Measurements from ENCODE around the gene UBR2. TPM values are rescaled to one million over a fixed set of nuclear protein-coding genes. Genes with fewer than 3 reads are reported as not detected.
"Not testable (repeated sequence)": the region's sequence is repeated elsewhere in the genome, so short reads cannot be mapped to it uniquely, and the experiment has no call there.

UBR2 gene
- total RNA-seq, 1 donor from 2014 or later: 20.9 TPM

DNA sequence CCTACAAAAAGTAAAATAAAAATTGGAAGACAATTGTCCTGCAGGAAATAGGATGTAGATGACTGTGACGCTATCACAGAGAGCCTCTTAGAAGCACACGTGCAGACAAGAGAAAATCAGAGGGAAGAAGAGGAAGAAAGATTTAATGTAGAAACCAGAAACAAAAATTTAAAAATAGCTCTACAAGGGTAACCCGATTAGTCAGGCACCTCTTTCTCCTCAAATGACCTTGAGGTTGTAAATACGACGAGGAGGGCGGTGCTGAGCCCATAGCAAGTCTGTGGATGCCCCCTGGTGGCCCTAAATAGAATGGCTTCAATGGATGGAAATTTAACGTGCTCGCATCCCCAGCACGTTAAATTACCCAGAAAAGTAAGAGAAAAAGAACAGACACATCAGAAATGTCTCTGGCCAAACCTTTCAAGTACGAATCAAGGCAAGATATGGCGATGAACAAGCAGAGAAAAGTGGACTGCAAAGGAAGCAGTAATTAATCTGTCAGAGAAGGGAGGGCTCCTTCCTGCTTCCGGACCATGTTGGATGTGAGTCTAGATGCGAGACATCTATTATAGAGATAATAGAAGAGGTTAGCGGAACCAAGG, 162.8 kb downstream of the UBR2 start:
- H3K27me3 Mint-ChIP-seq (ENCODE audit: low read depth): no peaks in the 10 kb centered on the region
- peak overlapping the region; percentile 33 for H3K4me3 Mint-ChIP-seq (ENCODE audit: unreplicated experiment)
- peaks cover 7% of the 10 kb centered on the region for H3K4me1 Mint-ChIP-seq (ENCODE audit: low read depth)
- TF ChIP-seq CTCF (IDR thresholded peaks at IDR 0.05): peak; percentile 98
- H3K36me3 Mint-ChIP-seq (ENCODE audit: low read depth): no peaks in the 10 kb centered on the region
- peak; percentile 22 for DNase-seq (ENCODE audit: low spot score)
- H3K27ac Mint-ChIP-seq (ENCODE audit: unreplicated experiment): no peak overlapping the region
- no peaks in the 10 kb centered on the region for H3K9me3 Mint-ChIP-seq (ENCODE audit: low read depth)

DNA sequence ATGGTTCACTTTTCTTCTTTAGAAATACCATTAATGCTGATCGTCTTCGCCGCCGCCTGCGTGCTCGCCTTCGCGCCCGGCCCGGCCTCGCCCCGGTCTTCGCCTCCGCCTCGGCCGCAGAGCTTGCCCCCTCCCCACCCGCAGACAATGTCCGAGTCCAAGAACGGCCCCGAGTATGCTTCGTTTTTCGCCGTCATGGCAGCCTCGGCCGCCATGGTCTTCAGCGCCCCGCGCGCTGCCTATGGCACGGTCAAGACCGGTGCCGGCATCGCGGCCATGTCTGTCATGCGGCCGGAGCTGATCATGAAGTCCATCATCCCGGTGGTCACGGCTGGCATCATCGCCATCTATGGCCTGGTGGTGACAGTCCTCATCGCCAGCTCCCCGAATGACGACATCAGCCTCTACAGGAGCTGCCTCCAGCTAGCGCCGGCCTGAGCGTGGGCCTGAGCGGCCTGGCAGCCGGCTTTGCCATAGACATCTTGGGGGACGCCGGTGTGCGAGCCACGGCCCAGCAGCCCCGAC, 163.3 kb downstream of the UBR2 start:
- no peak overlapping the region for H3K4me3 Mint-ChIP-seq (ENCODE audit: unreplicated experiment)
- no peaks in the 10 kb centered on the region for H3K27me3 Mint-ChIP-seq (ENCODE audit: low read depth)
- H3K36me3 Mint-ChIP-seq (ENCODE audit: low read depth): no peaks in the 10 kb centered on the region
- H3K27ac Mint-ChIP-seq (ENCODE audit: unreplicated experiment): no peak overlapping the region
- DNase-seq (ENCODE audit: low spot score): no peak
- TF ChIP-seq CTCF (IDR thresholded peaks at IDR 0.05): no peak
- H3K9me3 Mint-ChIP-seq (ENCODE audit: low read depth): no peaks in the 10 kb centered on the region
- H3K4me1 Mint-ChIP-seq (ENCODE audit: low read depth): peaks cover 7% of the 10 kb centered on the region

DNA sequence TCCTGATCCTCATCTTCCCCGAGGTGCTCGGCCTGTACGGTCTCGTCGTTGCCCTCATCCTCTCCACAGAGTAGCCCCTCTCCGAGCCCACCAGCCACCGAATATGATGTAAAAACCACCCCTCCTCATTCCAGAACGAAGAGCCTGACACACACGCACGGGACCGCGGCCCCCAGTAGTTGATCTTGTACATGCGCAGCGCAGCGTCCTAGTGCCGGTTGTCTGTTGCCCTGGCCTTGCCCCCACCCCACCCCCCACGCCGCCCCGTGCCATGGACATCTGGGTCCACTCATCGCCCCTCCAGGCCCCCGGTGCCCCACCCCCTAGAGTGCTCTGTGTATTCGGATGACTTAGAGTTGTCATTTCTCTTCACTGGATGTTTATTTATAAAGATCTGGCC, 163.8 kb downstream of the UBR2 start:
- TF ChIP-seq CTCF (IDR thresholded peaks at IDR 0.05): no peak
- peaks cover 7% of the 10 kb centered on the region for H3K4me1 Mint-ChIP-seq (ENCODE audit: low read depth)
- no peak overlapping the region for H3K27ac Mint-ChIP-seq (ENCODE audit: unreplicated experiment)
- no peaks in the 10 kb centered on the region for H3K36me3 Mint-ChIP-seq (ENCODE audit: low read depth)
- H3K4me3 Mint-ChIP-seq (ENCODE audit: unreplicated experiment): no peak overlapping the region
- H3K27me3 Mint-ChIP-seq (ENCODE audit: low read depth): no peaks in the 10 kb centered on the region
- no peak for DNase-seq (ENCODE audit: low spot score)
- H3K9me3 Mint-ChIP-seq (ENCODE audit: low read depth): no peaks in the 10 kb centered on the region

DNA sequence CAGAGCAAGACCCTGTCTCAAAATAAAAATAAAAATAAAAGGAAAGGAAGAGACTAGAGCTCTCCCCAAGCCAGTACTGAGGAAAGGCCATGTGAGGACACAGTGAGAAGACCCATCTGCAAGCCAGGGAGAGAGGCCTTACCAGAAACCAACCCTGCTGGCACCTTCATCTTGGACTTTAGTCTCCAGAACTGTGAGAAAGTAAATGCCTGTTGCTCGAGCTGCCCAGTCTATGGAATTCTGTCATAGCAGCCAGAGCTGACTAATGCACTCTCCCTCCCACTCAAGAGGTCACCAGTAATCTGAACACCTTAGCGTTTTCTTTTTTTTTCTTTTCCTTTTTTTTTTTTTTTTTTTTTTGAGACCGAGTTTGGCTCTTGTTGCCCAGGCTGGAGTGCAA, 165.9 kb downstream of the UBR2 start:
- Mint-ChIP-seq H3K27me3 (ENCODE audit: low read depth) (no peaks in the 10 kb centered on the region), H3K4me1 (ENCODE audit: low read depth) (peaks cover 7% of the 10 kb centered on the region), H3K9me3 (ENCODE audit: low read depth) (no peaks in the 10 kb centered on the region), H3K27ac (ENCODE audit: unreplicated experiment) (no peak overlapping the region), H3K4me3 (ENCODE audit: unreplicated experiment) (no peak overlapping the region), H3K36me3 (ENCODE audit: low read depth) (no peaks in the 10 kb centered on the region)
- DNase-seq (ENCODE audit: low spot score): no peak
- no peak for TF ChIP-seq CTCF (IDR thresholded peaks at IDR 0.05)

- H3K9me3 Mint-ChIP-seq (ENCODE audit: low read depth); H3K36me3 Mint-ChIP-seq (ENCODE audit: low read depth); H3K27ac Mint-ChIP-seq (ENCODE audit: unreplicated experiment); H3K27me3 Mint-ChIP-seq (ENCODE audit: low read depth); H3K4me3 Mint-ChIP-seq (ENCODE audit: unreplicated experiment); H3K4me1 Mint-ChIP-seq (ENCODE audit: low read depth): not testable (repeated sequence)
- DNase-seq (ENCODE audit: low spot score): peak; percentile 5
These were observed 170.1 kb downstream of the UBR2 start for GRCh38 chr6:42733867-42734481.

- DNase-seq (ENCODE audit: low spot score): no peak
- Mint-ChIP-seq H3K9me3 (ENCODE audit: low read depth) (no peaks in the 10 kb centered on the region), H3K4me1 (ENCODE audit: low read depth) (no peaks in the 10 kb centered on the region), H3K4me3 (ENCODE audit: unreplicated experiment) (no peak overlapping the region), H3K36me3 (ENCODE audit: low read depth) (no peaks in the 10 kb centered on the region), H3K27ac (ENCODE audit: unreplicated experiment) (no peak overlapping the region), H3K27me3 (ENCODE audit: low read depth) (peaks cover 2% of the 10 kb centered on the region)
- no peak for TF ChIP-seq CTCF (IDR thresholded peaks at IDR 0.05)
These were observed 172.1 kb downstream of the UBR2 start for GRCh38 chr6:42735976-42736375.

Data from chondrocyte (in vitro differentiated cells).